HepG2 (cell line): ENCODE data around the gene PADI2. TPM values are rescaled to one million over a fixed set of nuclear protein-coding genes. Genes with fewer than 3 reads are reported as not detected.
A peak's percentile ranks its signal among the peaks of the same experiment; 100 is the strongest.

Experiments used
- ATAC-seq: fragments of 200-7000 bp; cut with Tn5 transposase; 3 replicates; pipeline ENCODE4 v1.9.1; 2020; ENCODE audit warnings: mild to moderate bottlenecking, moderate library complexity
- BruUV-seq: library from RNA; stranded (reverse); fragments of 400-500 nt; replicated peaks from 2 replicates; lab custom pipeline; 2021; lab: Mats Ljungman, UMichigan
- CTCF ChIA-PET: fragments of 300-600 bp; formaldehyde crosslinking; extraction: SDS; loops from one replicate; lab custom pipeline; 2021; ENCODE audit warnings: low total read pairs, inconsistent platforms, low intra/inter-chr PET ratio; lab: Yijun Ruan, JAX
- POLR2A ChIA-PET: fragments of 350-600 bp; sonication (Branson Sonifier 250); formaldehyde crosslinking; loops from one replicate; lab custom pipeline; 2020; ENCODE audit warnings: antibody characterized with exemption, inconsistent platforms; lab: Yijun Ruan, JAX
- DNase-seq: peaks from one replicate; pipeline ENCODE4 v3.0.0-alpha.2; 2015; ENCODE audit warnings: low spot score
- FAIRE-seq: peaks from 3 replicates; lab custom pipeline; 2011; peaks lifted over from hg19 to GRCh38; lab: Jason Lieb, UNC
- H2AFZ ChIP-seq: one replicate; pipeline ENCODE4 v1.6.1; 2011; ENCODE audit warnings: low read length, inconsistent platforms
- H3K27ac ChIP-seq: fragments of 300-600 bp; 3 replicates; pipeline ENCODE4 v1.8.0; 2011; ENCODE audit warnings: mixed run types, mild to moderate bottlenecking, mixed read lengths, low read length, inconsistent platforms; ENCODE audit not compliant: insufficient read depth; ENCODE audit errors: extremely low read length
- H3K27me3 ChIP-seq, 2 experiments: fragments of 200-600 bp in 1 of 2; 2 replicates in 1 of 2; 3 replicates in 1 of 2; pipeline versions ENCODE4 v1.6.0 to v1.8.0; 2011; ENCODE audit warnings: low read length in 2 of 2, mild to moderate bottlenecking in 2 of 2, moderate library complexity in 2 of 2, inconsistent platforms in 1 of 2; ENCODE audit not compliant: insufficient read depth in 2 of 2, control insufficient read depth in 1 of 2
- H3K36me3 ChIP-seq, 2 experiments: fragments of 200-600 bp in 1 of 2; replicated peaks in 1 of 2; 2 replicates in 1 of 2; 3 replicates in 1 of 2; pipeline versions ENCODE4 v1.5.1 to v1.8.0; 2011; ENCODE audit warnings: low read length in 2 of 2, inconsistent platforms in 1 of 2; ENCODE audit not compliant: insufficient read depth in 2 of 2, control insufficient read depth in 1 of 2
- H3K4me1 ChIP-seq: 2 replicates; pipeline ENCODE4 v1.5.1; 2012; ENCODE audit warnings: low read length, inconsistent platforms; ENCODE audit not compliant: insufficient read depth
- H3K4me2 ChIP-seq: 2 replicates; pipeline ENCODE4 v1.6.0; 2011; ENCODE audit warnings: low read depth, low read length, inconsistent platforms
- H3K4me3 ChIP-seq, 3 experiments: fragments of 200-600 bp in 1 of 3; sonication (generic), shearing (Covaris generic) in 1 of 3; replicated peaks in 1 of 3; 2 replicates each; pipeline ENCODE4 v1.5.1; 2011 to 2016; ENCODE audit warnings: low read length in 3 of 3, inconsistent platforms in 2 of 3, low read depth in 2 of 3, mild to moderate bottlenecking in 2 of 3, control low read depth in 1 of 3, mixed read lengths in 1 of 3; ENCODE audit not compliant: insufficient read depth in 1 of 3
- H3K79me2 ChIP-seq: one replicate; pipeline ENCODE4 v1.6.1; 2011; ENCODE audit warnings: low read length, inconsistent platforms; ENCODE audit not compliant: insufficient read depth
- H3K9ac ChIP-seq: 2 replicates; pipeline ENCODE4 v1.6.0; 2011; ENCODE audit warnings: mild to moderate bottlenecking, low read depth, low read length, inconsistent platforms; ENCODE audit not compliant: insufficient read depth
- H3K9me3 ChIP-seq: 2 replicates; pipeline ENCODE4 v1.5.1; 2012; ENCODE audit warnings: mild to moderate bottlenecking, low read length
- H4K20me1 ChIP-seq: 2 replicates; pipeline ENCODE4 v1.6.0; 2011; ENCODE audit warnings: inconsistent platforms, mild to moderate bottlenecking, low read length, moderate library complexity; ENCODE audit not compliant: insufficient read depth
- CCDC6 ChIP-seq: sonication (generic); formaldehyde crosslinking; IDR thresholded peaks from 2 replicates; pipeline ENCODE4 v1.8.1; 2022; ENCODE audit warnings: mild to moderate bottlenecking, missing genetic modification reagents, moderate library complexity
- HDAC2 ChIP-seq: sonication (generic); formaldehyde crosslinking; IDR thresholded peaks from 2 replicates; pipeline ENCODE4 v1.4.0; 2020; ENCODE audit warnings: missing genetic modification reagents
- HNRNPK ChIP-seq: fragments of 200-400 bp; formaldehyde crosslinking; IDR thresholded peaks from 2 replicates; pipeline ENCODE4 v1.6.1; 2018; ENCODE audit warnings: low read length, low read depth, moderate library complexity, mild to moderate bottlenecking; ENCODE audit not compliant: poor library complexity, severe bottlenecking
- KDM3A ChIP-seq: IDR thresholded peaks from 2 replicates; pipeline ENCODE4 v1.6.1; 2018; ENCODE audit warnings: low read depth, missing compliant biosample characterization
- TAF15 ChIP-seq: fragments of 200-400 bp; formaldehyde crosslinking; IDR thresholded peaks from one replicate; pipeline ENCODE4 v1.6.1; 2018; ENCODE audit warnings: mild to moderate bottlenecking, low read depth, low read length; ENCODE audit not compliant: poor library complexity, severe bottlenecking
- WGBS: methylation state at CpG from one replicate; pipeline ENCODE4 v1.1.6; 2017; ENCODE audit warnings: low lambda C conversion rate; 5-methylcytosine and 5-hydroxymethylcytosine counted together
- in situ Hi-C: cut with HindIII; loops from 2 replicates; pipeline ENCODE4 v1.10.0; 2017; ENCODE audit warnings: low pct_unique_long_range_greater_than_20kb; ENCODE audit not compliant: extremely low pct_ligation_motif_present
- intact Hi-C: fragments of 100-400 bp; cut with micrococcal nuclease; formaldehyde crosslinking; loops from one replicate; pipeline ENCODE4 v1.10.0; 2022; ENCODE audit not compliant: unreplicated experiment
- polyA plus RNA-seq, 8 experiments: library from polyadenylated mRNA; depleted of rRNA in 3 of 8; stranded (reverse) in 7 of 8; unstranded in 1 of 8; fragments of >200 nt; fragmentation: Illumina TruSeq in 4 of 8; extraction: Trizol in 4 of 8; gene quantifications; 2 replicates each; pipeline versions ENCODE4 v1.2.1 to v1.2.3, GENCODE V29; 2011 to 2016; ENCODE audit warnings: low read depth in 4 of 8, missing spikeins in 1 of 8, mixed read lengths in 1 of 8; ENCODE audit not compliant: insufficient read depth in 1 of 8
- total RNA-seq, 5 experiments: library from RNA; depleted of rRNA; stranded (reverse); fragments of >200 nt; fragmentation: Illumina TruSeq; extraction: Trizol; gene quantifications; 2 replicates each; pipeline ENCODE4 v1.2.3, GENCODE V29; 2016; ENCODE audit warnings: low read depth in 1 of 5

PADI2 gene
- total and polyA plus RNA-seq, 2 of the 13 experiments (the other 11 are each of a cell fraction or from before 2014, with no cell fraction given): not detected

DNA sequence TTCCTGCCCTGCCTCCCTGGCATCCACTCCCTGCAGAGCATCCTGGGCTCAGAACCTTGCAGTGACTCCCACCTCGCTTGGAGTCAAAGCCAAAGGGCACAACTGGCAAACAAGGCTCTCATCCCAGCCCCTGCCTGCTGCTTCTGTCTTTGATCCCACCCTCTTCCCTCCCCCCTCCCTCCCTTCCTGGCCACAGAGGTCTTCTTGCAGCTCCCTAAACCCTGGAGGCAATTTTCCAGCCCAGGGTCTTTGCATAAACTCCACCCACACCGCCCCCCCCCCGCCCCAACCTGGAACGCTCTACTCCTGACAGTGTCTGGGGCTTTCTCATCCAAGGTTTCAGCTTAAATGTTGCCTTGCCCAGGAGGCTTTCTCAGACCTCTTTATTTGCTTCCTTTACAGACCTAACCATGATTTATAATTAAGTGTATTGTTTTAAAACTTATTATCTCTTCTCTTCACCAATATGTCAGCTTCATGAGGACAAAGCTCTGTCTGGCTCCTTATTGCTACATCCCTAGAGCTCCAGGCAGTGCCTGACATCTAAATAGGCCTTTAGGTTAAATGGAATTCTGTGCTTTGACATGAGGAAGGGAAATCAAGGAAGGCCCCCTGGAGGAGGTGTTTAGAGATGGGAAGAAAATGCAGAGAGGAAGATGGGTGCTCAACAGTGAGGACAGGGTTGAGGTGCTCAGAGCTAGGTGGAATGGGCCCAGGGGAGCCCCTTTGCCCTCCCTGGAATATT, 48.0 kb upstream of the PADI2 start (continued):
- TF ChIP-seq CCDC6 (CRISPR knock-in tag): no peak
- no peak for TF ChIP-seq TAF15
- no peak for TF ChIP-seq KDM3A

DNA sequence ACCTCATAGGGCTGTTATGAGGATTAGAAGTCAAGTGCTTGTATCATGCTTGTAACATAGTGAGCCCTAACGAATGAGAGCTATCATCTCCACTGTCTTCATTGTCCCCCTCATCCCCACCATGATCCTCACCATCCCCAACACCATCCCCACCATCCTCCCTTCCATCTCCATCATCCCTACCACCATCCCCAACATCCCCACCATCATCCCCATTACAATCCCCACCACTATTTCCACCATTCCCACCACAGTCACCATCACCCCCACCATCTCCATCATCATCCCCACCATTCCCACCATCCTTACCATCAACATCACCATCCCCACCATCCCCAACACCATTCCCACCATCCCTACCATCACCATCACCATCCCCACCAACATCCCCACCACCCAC, 46.6 kb upstream of the PADI2 start:
- POLR2A ChIA-PET: no interaction called here
- 0 out of 5 replicates have a peak, but pooled peaks cover 2 to 8% of the 10 kb centered on the region in 2 experiments for H3K27me3 ChIP-seq
- peak; percentile 58 for TF ChIP-seq HNRNPK
- TF ChIP-seq HDAC2 (CRISPR knock-in tag): no peak
- TF ChIP-seq, all 625 proteins: peak for 1
- H3K9ac ChIP-seq: no peak overlapping the region
- no peaks in the 10 kb centered on the region for H3K4me1 ChIP-seq
- CTCF ChIA-PET: no interaction called here
- no peak overlapping the region for H2AFZ ChIP-seq
- FAIRE-seq (no peak), ATAC-seq (no peak), DNase-seq (no peak)
- H3K79me2 ChIP-seq: no peaks in the 10 kb centered on the region
- in situ Hi-C loops: no loop called here
- intact Hi-C loops: no loop called here
- H3K27ac ChIP-seq: no peak overlapping the region
- WGBS: 0% methylated on average over 1 of the region's 1 CpG
- H3K4me2 ChIP-seq: no peak overlapping the region
- no TSS peak for BruUV-seq
- H3K4me3 ChIP-seq: no peak overlapping the region
- H3K9me3 ChIP-seq: no peaks in the 10 kb centered on the region
- no peaks in the 10 kb centered on the region for H4K20me1 ChIP-seq
- no peaks in the 10 kb centered on the region for H3K36me3 ChIP-seq
